Amygdala (tissue), 56 donors: Measurements from ENCODE around the gene HEATR1.
"Not testable (repeated sequence)": the region's sequence is repeated elsewhere in the genome, so short reads cannot be mapped to it uniquely, and the experiment has no call there.

Source experiments
- DNase-seq, 56 donors: peaks; one replicate each; lab custom pipeline; 2025; lab: John Stamatoyannopoulos, UW

The HEATR1 gene, protein sequence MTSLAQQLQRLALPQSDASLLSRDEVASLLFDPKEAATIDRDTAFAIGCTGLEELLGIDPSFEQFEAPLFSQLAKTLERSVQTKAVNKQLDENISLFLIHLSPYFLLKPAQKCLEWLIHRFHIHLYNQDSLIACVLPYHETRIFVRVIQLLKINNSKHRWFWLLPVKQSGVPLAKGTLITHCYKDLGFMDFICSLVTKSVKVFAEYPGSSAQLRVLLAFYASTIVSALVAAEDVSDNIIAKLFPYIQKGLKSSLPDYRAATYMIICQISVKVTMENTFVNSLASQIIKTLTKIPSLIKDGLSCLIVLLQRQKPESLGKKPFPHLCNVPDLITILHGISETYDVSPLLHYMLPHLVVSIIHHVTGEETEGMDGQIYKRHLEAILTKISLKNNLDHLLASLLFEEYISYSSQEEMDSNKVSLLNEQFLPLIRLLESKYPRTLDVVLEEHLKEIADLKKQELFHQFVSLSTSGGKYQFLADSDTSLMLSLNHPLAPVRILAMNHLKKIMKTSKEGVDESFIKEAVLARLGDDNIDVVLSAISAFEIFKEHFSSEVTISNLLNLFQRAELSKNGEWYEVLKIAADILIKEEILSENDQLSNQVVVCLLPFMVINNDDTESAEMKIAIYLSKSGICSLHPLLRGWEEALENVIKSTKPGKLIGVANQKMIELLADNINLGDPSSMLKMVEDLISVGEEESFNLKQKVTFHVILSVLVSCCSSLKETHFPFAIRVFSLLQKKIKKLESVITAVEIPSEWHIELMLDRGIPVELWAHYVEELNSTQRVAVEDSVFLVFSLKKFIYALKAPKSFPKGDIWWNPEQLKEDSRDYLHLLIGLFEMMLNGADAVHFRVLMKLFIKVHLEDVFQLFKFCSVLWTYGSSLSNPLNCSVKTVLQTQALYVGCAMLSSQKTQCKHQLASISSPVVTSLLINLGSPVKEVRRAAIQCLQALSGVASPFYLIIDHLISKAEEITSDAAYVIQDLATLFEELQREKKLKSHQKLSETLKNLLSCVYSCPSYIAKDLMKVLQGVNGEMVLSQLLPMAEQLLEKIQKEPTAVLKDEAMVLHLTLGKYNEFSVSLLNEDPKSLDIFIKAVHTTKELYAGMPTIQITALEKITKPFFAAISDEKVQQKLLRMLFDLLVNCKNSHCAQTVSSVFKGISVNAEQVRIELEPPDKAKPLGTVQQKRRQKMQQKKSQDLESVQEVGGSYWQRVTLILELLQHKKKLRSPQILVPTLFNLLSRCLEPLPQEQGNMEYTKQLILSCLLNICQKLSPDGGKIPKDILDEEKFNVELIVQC (N-terminal part only)

DNA sequence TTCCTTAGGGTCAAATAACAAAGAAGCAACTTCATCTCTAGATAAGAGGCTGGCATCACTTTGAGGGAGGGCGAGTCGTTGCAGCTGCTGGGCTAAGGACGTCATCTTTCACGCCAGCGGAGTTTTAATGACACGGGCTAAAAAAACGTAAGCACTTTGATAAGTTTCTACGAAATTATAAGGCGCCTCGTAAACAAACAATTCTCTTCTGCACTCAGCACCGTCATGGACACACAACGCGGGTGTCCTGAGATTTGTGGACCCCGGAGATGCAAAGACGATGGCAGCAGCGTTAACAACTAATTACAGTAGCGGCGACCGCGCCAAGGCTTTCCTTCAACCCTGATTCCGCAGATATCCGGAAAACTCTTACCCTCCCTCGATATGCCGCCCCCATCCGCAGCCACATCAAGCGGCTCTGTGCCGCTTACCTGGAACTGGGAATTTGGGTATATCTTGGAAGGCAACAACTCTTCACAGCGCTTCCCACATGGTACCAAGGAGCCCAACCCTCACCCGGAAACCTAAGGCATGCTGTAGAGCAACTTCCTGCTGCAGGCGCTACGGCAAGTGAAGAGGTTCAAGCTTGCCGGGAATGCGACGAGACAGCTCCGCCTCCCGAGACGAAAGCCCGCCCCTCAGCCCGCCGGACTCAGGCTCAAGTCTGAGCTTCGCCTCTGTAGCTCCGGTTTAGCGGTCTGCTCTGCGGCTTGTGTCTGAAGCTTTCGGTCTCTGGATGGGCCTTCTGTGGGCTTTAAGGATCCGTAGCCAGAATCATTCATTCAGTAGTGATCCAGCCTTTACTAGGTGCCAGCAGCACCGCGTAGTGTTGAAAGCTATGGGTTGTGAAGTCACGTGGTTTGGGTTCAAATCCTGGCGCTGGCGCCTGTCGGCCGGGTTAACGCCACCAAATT lies at the start of gene HEATR1:
TSS of gene HEATR1 (minus strand) at position 526 of the 914 bp plus-strand sequence. CDS start at position 105, 421 bp downstream.
- DNase-seq, result peak; percentile 73 to 95 (median 89)

DNA sequence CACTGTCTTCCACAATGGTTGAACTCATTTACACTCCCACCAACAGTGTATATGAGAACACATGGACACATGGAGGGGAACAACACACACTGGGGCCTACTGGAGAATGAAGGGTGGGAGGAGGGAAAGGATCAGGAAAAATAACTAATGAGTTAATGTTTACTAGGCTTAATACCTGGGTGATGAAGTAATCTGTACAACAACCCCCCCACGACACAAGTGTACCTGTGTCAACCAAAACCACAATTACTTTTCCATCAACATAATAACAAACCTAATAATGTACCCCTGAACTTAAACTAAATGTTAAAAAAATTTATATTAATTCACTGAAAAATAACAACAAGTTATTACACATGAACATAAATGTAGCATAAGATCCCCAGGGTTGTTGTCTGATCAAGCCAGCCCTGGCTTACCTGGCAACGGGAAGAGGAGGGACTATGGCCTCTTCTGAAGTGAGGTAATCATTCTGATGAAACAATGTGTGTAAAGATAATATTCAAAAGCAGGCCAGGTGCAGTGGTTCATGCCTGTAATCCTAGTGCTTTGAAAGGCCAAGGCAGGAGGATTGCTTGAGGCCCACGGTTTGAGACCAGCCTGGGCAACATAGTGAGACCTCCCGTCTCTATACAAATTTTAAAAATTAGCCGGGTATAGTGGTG lies 40.8 kb upstream of the HEATR1 start:
- DNase-seq, result no peak

DNA sequence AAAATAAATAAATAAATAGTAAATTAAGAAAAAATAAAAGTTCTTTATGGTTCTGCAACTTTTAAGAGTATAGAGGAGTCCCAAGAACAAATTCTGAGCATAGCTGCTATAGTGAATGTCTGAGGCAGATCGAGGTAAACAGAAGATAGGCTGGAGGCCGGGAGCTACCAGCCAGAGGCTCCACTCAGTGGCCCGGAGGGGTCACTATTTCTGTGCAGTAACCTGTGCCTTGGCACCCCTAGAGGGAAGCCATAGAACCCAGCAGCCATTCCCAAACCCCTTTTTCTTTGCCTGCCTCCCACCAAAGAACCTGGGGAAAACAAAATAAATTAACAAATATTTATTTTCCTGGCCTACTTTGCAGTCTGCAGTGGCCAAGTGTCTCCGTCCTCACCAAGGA lies 38.4 kb upstream of the HEATR1 start:
- DNase-seq, result no peak

DNA sequence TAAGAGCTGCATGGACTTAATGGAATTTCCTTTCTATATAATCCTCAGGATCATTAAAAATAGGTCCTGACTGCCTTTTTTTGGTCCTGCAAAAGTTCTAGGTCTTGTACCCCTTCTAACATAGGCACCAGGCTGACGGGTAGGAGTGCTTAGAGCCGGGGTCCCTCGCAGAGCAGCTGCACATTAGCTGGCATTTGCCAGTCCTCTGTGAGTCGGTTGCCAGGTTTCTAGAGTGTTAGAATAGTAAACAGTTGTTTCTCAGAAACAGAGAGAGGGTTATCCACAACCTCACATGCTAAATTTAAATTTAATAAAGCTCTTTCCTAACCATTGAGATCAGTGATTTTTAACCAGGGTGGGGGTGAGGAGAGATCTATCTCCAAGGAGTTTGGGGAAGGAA lies 35.4 kb upstream of the HEATR1 start:
- peak in 1 of 56 donors; percentile 0 for DNase-seq

DNA sequence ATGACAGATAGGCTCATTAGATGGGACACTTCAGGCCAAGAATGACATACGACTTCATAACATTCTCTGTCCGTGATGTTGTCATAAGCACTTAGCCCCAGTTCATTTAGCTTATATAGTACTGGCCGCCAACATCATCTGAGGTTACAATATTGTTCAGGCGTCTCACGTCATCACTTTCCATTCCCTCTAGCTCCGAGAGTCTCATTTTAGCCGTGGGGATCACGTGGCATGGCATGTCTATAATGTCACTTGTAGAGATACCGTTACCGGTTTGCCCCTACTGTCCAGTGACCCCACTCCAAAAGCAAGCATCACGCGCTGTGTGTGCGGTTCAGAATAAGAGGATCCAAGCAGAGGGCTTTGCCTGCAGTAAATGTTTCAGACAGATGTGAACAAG lies 34.6 kb upstream of the HEATR1 start:
- no peak for DNase-seq

DNA sequence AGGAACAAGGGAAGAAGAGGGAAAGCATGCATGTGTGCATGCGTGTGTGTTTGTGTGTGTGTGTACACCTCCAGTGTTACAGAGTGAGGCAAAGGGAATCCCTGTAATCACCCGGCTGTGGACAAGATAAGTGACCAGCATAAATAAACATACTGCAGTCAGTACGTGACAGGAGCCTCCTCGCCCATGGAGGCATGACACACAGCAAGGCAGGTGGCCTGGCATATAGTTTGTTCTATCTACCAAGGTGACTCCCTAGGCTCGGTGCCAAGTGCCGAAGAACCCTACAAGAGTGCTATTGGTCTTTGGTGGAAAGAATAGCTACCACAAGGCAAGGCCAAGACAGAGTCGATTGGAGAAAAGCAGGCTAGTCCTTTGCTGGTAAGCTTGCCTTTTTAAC lies 31.7 kb upstream of the HEATR1 start:
- DNase-seq, result no peak

DNA sequence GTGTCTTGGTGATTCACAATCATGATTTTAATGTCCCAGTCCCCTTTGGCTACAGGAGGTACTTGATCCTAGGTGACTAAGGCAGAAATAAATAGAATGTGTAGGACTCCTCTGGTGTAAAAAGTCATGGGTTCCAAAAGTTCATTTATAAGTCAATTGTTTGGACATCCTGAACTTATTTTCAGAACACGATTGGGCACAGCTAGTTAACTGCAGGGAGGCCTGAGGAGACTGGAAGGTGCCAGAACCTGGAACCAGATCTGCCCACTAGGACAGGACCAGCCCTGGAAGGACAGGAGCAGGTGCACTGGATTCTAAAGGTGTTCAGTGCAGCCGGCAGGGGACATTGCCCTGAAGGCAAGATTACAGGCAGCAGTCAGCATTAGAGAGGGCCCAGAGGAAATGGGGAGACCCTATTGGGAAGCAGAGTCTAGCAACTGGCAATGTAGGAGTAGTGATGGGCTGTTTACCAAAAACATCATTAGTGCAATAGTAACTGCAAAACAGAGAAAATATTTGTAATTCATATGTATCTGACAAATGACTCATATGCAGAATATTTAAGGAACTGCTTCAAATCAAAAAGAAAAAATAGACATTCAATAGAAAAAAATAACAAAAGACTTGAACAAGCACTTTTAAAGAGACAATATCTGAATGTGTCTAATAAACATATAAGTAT lies 23.6 kb upstream of the HEATR1 start:
- no peak for DNase-seq

DNA sequence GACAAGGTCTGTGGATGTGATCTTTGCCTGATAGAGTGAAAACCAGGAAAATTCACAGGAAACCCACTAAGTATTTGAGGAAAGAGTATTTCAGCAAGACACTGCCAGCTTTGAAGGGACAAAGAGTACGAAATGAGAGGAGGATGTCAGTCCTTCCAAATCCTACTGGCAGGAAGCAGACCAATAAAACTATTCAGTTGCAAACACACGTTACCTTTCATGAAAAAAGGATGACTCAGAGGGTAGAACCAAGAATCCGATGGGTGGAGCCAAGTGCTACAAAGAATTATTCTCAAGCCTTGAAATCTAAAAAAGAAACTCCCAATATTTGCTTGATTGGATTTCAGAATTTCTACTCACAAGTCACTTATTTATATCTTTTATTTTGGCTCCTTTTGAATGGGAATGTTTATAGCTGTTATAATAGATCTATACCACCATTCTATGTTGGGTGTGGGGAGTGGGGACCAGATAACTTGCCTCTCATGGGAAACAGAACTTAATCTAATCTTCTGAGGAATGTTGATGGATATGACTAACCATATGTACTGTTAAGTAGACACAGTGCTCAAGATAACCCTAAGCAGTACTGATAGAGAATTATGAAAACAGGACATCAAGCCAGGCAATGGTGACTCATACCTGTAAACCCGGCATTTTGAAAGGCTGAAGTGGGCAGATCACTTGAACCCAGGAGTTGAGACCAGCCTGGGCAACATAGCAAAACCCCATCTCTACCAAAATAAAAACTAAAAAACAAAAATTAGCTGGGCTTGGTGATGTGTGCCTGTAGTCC lies 19.3 kb upstream of the HEATR1 start:
- DNase-seq, result no peak

DNA sequence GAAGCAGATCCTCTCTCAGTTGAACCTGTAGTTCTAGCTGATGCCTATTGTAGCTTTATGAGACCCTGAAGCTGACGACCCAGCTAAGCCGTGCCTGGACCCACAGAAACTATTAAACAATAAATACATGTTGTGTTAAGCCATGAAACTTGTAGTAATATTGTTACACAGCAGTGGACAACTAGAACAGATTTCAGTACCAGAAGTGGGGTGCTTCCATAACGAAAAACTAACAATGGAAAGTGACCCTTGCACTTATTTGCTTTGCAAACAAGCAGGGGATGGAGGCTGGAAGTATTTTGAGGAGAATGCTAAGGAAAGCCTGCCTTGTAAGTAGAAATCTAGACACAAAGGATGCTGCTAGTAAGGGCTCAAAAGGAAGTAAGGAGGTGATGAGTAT lies 18.1 kb upstream of the HEATR1 start:
- no peak for DNase-seq

DNA sequence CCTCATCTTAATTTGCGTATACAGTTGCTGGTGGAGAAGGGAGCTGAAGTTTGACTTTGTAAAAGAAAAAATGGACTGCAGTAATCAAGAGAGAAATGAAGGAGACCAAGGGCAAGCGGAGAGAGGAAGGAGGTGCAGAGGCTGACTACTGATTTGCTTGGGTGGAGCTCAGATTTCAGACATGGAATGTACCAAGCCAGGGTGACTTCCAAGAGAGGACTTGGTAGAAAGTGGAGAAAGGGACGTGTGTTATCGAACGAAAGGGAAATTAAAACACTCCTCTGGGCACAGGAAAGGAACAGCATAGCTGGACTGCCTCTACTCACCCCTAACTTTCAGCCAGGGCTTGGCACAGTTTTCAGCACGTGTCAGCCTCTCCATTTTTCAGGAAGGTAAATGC lies 15.1 kb upstream of the HEATR1 start:
- DNase-seq, result no peak

DNA sequence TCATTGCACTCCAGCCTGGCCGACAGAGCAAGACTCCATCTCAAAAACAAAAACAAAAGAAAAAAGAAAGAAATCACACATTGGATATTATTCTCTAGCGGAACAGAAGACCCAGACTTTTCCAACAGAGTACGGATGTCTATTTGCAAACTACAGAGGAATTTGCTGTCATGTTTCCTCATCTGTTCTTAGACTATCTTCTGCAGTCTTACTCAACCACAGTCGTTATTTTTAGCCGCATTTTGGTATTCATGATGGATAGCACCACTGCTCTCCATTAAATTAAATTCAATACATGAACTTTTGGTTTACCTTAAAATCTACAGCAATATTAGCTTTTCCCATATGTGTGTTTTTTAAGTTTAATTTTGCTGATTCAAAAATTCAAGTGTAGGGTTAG lies 14.2 kb upstream of the HEATR1 start:
- DNase-seq, result no peak

DNA sequence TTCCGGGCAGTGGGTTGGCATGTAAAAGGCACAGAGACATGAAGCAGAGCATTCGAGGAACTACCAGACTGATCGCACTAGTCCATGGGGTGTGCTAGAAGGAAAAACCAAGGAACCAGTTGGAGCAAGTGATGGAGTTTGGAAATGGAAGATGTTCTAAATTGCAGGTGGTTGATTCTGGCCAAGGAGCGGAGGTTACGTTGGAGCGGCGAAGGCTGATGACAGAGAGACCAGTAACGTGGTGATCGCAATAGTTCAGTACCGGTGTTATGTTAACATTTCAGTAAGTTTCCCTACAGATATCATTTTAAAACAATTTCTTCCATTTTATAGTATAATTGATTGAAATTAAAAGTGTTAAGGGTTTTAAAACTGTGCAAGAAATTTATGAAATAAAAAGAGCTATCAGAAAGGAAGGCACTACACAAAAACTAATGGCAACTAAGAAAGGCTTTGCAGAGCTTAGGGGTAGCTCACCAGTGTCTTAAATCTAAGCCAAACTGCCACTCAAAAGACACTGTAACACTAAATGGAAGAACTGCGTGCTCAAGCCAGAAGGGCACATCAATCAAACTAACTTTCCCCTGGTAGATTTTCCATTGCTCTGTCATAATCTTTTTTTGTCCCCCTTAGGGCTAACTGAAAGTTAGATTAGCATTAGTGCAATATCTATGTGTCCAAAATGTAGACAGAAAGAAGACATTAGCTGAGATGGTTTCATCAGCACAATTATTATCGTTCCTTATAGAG lies 11.3 kb upstream of the HEATR1 start:
- no peak for DNase-seq

DNA sequence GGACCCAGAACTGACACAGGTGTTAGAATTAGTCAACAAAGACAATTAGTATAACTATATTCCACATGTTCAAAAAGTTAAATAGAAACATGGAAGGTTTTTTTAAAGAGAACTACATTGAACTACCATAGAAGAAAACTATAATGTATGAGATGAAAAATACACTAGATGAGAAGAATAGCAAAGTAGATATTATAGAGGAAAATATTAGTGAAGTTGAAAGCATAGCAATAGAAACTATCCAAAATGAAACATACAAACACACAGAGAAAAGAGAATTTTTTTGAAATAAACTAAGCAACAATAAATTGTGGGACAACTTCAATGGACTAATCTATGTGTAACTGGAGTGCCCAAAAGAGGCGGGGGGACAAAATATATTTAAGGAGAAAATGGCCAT lies 8.0 kb upstream of the HEATR1 start:
- no peak for DNase-seq

DNA sequence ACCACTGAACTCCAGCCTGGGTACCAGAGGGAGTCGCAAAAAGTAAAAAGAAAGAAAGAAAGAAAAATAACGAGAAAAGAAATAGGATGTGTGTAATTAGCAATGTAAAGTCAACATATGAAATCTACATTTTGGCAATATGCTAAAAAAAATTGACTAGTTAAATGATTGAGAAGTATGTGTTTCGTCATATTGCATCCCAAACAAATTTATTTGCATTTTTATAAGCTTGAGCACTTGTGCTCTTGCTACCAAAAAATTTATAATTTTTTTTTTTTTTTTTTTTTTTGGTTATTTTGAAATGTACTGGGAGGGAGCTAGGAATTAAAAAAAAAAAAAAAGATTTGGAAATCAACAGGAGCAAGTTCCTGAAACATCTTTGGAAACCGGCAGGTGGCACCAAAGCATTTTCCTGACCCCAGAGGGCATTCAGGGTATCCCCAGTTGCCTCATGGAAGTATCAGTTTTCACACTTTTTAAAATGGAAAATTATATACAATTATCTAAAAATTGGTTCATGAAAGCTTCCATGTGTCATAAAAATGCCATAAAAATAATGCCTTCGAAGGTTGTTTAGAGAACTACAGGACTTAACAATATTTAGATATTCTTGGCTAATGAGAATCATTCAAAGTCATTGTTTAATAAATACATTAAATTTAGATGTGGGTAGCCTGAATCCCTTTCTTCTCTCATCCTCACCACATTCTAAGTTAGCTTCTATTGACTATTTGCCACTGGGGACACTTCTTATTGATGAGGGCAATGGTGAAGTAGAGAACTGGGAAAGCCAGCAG lies 4.8 kb upstream of the HEATR1 start:
- peak in 34 of 56 donors; percentile 0 to 57 (median 12) for DNase-seq

DNA sequence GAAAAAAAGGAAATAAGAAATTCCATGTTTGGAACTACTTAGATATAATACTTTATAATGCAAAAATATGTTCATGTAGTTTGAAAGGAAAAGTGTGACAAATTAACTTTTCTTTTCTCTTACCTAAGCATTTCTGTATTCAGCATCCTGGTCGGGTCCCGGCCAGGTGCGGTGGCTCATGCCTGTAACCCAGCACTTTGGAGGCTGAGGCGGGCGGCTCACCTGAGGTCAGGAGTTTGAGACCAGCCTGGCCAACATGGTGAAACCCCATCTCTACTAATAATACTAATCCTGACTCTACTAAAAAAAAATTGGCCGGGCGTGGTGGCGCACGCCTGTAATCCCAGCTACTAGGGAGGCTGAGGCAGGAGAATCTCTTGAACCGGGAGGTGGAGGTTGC lies 3.3 kb upstream of the HEATR1 start:
- DNase-seq, result not testable (repeated sequence)
